Keratinocyte (primary cell): Measurements from ENCODE around the gene CASZ1.

ENCODE experiments used
- CTCF ChIP-seq, 3 experiments: IDR thresholded peaks in 1 of 3; conservative IDR thresholded peaks in 1 of 3; optimal IDR thresholded peaks in 1 of 3; 2 replicates in 2 of 3; 3 replicates in 1 of 3; pipeline versions ENCODE3 to v1.5.1; 2011; ENCODE audit warnings: low read length in 3 of 3, mild to moderate bottlenecking in 3 of 3, moderate library complexity in 2 of 3, control low read depth in 1 of 3, inconsistent platforms in 1 of 3; ENCODE audit not compliant: insufficient read depth in 2 of 3; ENCODE audit errors: extremely low read depth in 1 of 3
- EZH2 ChIP-seq: IDR thresholded peaks from one replicate; pipeline ENCODE4 v1.6.1; 2012; ENCODE audit warnings: inconsistent platforms, mild to moderate bottlenecking, low read length, moderate library complexity

- TF ChIP-seq CTCF (optimal IDR thresholded peaks at IDR 0.05 in 1 of 3, IDR thresholded peaks at IDR 0.05 in 1 of 3, conservative IDR thresholded peaks at IDR 0.05 in 1 of 3; ENCODE audit: extremely low read depth in 1 of 3, insufficient read depth in 2 of 3, low read length in 3 of 3) (no peak), EZH2 (no peak)
Observed at GRCh38 chr1:10685196-10685807, 111.1 kb downstream of the CASZ1 start.
